Caco-2 (cell line): Measurements from ENCODE around the gene RANBP3. TPM values are rescaled to one million over a fixed set of nuclear protein-coding genes. Genes with fewer than 3 reads are reported as not detected.

ENCODE experiments used
- BruUV-seq: library from RNA; stranded (reverse); fragments of 400-500 nt; replicated peaks from 2 replicates; lab custom pipeline; 2021; lab: Mats Ljungman, UMichigan
- CTCF ChIA-PET: fragments of 300-600 bp; sonication (Branson Sonifier 250); formaldehyde crosslinking; loops from one replicate; lab custom pipeline; 2022; ENCODE audit warnings: antibody characterized with exemption; lab: Charles Lee
- POLR2A ChIA-PET: fragments of 300-600 bp; sonication (Branson Sonifier 250); formaldehyde crosslinking; loops from one replicate; lab custom pipeline; 2022; ENCODE audit warnings: antibody characterized with exemption; lab: Charles Lee
- DNase-seq, 2 experiments: peaks; one replicate each; pipeline versions ENCODE4 v3.0.0 to v3.0.0-alpha.2; 2020 to 2022
- H3K27me3 ChIP-seq: replicated peaks from 2 replicates; pipeline ENCODE4 v1.6.0; 2011; ENCODE audit warnings: low read length; ENCODE audit not compliant: control insufficient read depth, insufficient read depth
- H3K36me3 ChIP-seq: 2 replicates; pipeline ENCODE4 v1.5.1; 2011; ENCODE audit warnings: low read length; ENCODE audit not compliant: control insufficient read depth, insufficient read depth
- H3K4me1 ChIP-seq: fragments of 250-450 bp; sonication (Bioruptor Pico); 2 replicates; pipeline ENCODE4 v1.5.1; 2020; ENCODE audit warnings: mild to moderate bottlenecking
- H3K4me3 ChIP-seq: 2 replicates; pipeline ENCODE4 v1.5.1; 2011; ENCODE audit warnings: low read depth, mild to moderate bottlenecking, control low read depth, low read length
- H3K9me3 ChIP-seq: fragments of 250-450 bp; sonication (Bioruptor Pico); 2 replicates; pipeline ENCODE4 v1.5.1; 2020; ENCODE audit warnings: mild to moderate bottlenecking, moderate library complexity
- H3K27ac Mint-ChIP-seq: one replicate; pipeline ENCODE4 v1.8.0; 2022; ENCODE audit warnings: mixed read lengths; ENCODE audit not compliant: unreplicated experiment
- H3K27me3 Mint-ChIP-seq: one replicate; pipeline ENCODE4 v1.8.0; 2022; ENCODE audit warnings: mixed read lengths; ENCODE audit not compliant: insufficient read depth, unreplicated experiment
- H3K36me3 Mint-ChIP-seq: one replicate; pipeline ENCODE4 v1.8.0; 2022; ENCODE audit warnings: mild to moderate bottlenecking, mixed read lengths; ENCODE audit not compliant: insufficient read depth, unreplicated experiment
- H3K4me1 Mint-ChIP-seq: one replicate; pipeline ENCODE4 v1.8.0; 2022; ENCODE audit warnings: low read depth, mixed read lengths; ENCODE audit not compliant: unreplicated experiment
- H3K4me3 Mint-ChIP-seq: one replicate; pipeline ENCODE4 v1.8.0; 2022; ENCODE audit warnings: mild to moderate bottlenecking, moderate library complexity, mixed read lengths; ENCODE audit not compliant: unreplicated experiment
- H3K9me3 Mint-ChIP-seq: one replicate; pipeline ENCODE4 v1.8.0; 2022; ENCODE audit warnings: mixed read lengths; ENCODE audit not compliant: unreplicated experiment
- CTCF ChIP-seq, 2 experiments: fragments of 200-600 bp in 1 of 2; IDR thresholded peaks; 1 replicate in 1 of 2; 2 replicates in 1 of 2; pipeline versions ENCODE4 v1.5.1 to v1.8.0; 2011 to 2022; ENCODE audit warnings: antibody characterized with exemption in 1 of 2, control low read depth in 1 of 2, inconsistent platforms in 1 of 2, low read depth in 1 of 2, low read length in 1 of 2, mild to moderate bottlenecking in 1 of 2, moderate library complexity in 1 of 2; ENCODE audit not compliant: insufficient read depth in 1 of 2, severe bottlenecking in 1 of 2, unreplicated experiment in 1 of 2
- intact Hi-C: fragments of 100-400 bp; cut with micrococcal nuclease; formaldehyde crosslinking; loops from one replicate; pipeline ENCODE4 v1.10.0; 2022; ENCODE audit not compliant: unreplicated experiment
- total RNA-seq: library from RNA; stranded (reverse); gene quantifications from 2 replicates; pipeline ENCODE4 v1.2.3, GENCODE V29; 2022

RANBP3 gene
- total RNA-seq, 1 experiment from 2014 or later: 90.4 TPM

DNA sequence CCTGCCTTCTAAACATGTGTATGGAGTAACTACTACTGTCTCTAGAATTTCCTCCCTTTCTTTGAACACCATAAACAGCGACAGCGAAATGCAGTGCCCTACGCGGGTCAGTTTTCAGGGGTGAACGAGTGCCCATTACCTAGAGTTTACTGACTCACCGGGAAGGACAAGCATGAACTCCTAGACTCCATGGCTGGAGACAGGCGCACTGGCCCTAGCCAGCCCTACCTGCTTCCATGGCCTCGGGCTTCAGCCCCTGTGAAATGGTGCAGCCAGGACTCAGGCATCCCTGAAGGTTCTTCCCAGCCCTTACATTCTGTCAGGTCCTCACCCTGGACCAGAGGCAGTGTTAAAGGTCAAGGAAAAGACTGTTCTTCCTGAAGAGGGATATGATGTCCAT is 8.5 kb downstream of the RANBP3 start:
- ChIA-PET CTCF (no interaction called here), POLR2A (no interaction called here)
- no peaks in the 10 kb centered on the region for H3K27me3 ChIP-seq
- BruUV-seq: no TSS peak
- Mint-ChIP-seq H3K27ac (no peak overlapping the region), H3K36me3 (peaks cover 19% of the 10 kb centered on the region), H3K9me3 (no peaks in the 10 kb centered on the region), H3K27me3 (no peaks in the 10 kb centered on the region), H3K4me1 (peaks cover 21% of the 10 kb centered on the region), H3K4me3 (no peak overlapping the region)
- no peaks in the 10 kb centered on the region; the same call in none of the 2 replicates for H3K36me3 ChIP-seq
- H3K9me3 ChIP-seq: no peaks in the 10 kb centered on the region
- no peak for TF ChIP-seq CTCF (IDR thresholded peaks at IDR 0.05; ENCODE audit: insufficient read depth in 1 of 2, low read depth in 1 of 2, low read length in 1 of 2, severe bottlenecking in 1 of 2, unreplicated experiment in 1 of 2)
- intact Hi-C loops: no loop called here
- no peak for DNase-seq
- no peak overlapping the region for H3K4me3 ChIP-seq
- peaks cover 9% of the 10 kb centered on the region for H3K4me1 ChIP-seq

- Mint-ChIP-seq H3K27ac (peak overlapping the region; percentile 53), H3K27me3 (no peaks in the 10 kb centered on the region), H3K9me3 (no peaks in the 10 kb centered on the region), H3K4me1 (peaks cover 18% of the 10 kb centered on the region), H3K4me3 (no peak overlapping the region), H3K36me3 (peaks cover 19% of the 10 kb centered on the region)
- ChIA-PET POLR2A (no interaction called here), CTCF (interaction anchor here (0.7 to 1.7 kb wide), 9 partner anchors 9 to 552 kb away, joined by 3 to 12 read pairs (median 5); partner anchors contain the start of genes NDUFA11, RANBP3 and VMAC)
- H3K36me3 ChIP-seq: no peaks in the 10 kb centered on the region; the same call in none of the 2 replicates
- no peak for DNase-seq
- intact Hi-C loops: no loop called here
- no peaks in the 10 kb centered on the region for H3K9me3 ChIP-seq
- no peak overlapping the region for H3K4me3 ChIP-seq
- H3K27me3 ChIP-seq: no peaks in the 10 kb centered on the region
- H3K4me1 ChIP-seq: peaks cover 7% of the 10 kb centered on the region; the same call in 1 of the 2 replicates
- no peak for TF ChIP-seq CTCF (IDR thresholded peaks at IDR 0.05; ENCODE audit: insufficient read depth in 1 of 2, low read depth in 1 of 2, low read length in 1 of 2, severe bottlenecking in 1 of 2, unreplicated experiment in 1 of 2)
- BruUV-seq: no TSS peak
Measured at GRCh38 chr19:5968431-5969373, 9.2 kb downstream of the RANBP3 start.

DNA sequence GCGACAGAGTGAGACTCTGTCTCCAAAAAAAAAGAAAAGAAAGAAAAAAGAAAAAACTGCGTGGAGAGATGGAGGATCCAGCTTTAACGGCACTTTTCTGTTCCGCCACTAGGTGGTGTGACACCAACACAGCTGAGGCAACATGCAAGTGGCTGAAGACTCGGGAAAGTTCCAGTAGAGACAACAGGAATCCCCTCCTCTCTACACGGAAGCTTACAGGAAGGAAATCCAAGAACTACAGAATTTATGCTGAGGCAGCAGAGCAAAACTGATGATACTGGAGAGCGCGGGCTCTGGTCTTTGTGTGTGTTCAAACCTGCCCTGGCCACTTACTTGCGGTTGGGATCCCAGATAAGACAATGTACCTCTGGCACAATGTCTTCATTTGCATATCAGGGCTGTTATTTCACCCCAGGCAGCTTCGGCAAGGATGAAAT is 9.9 kb downstream of the RANBP3 start:
- peak; percentile 68 to 91 for TF ChIP-seq CTCF (IDR thresholded peaks at IDR 0.05; ENCODE audit: insufficient read depth in 1 of 2, low read depth in 1 of 2, low read length in 1 of 2, severe bottlenecking in 1 of 2, unreplicated experiment in 1 of 2)
- Mint-ChIP-seq H3K27ac (peak overlapping the region; percentile 16), H3K27me3 (no peaks in the 10 kb centered on the region), H3K4me1 (peaks cover 19% of the 10 kb centered on the region), H3K9me3 (no peaks in the 10 kb centered on the region), H3K36me3 (peaks cover 19% of the 10 kb centered on the region), H3K4me3 (no peak overlapping the region)
- Histone ChIP-seq H3K9me3 (no peaks in the 10 kb centered on the region), H3K4me3 (no peak overlapping the region), H3K4me1 (peaks cover 10% of the 10 kb centered on the region), H3K36me3 (no peaks in the 10 kb centered on the region; the same call in 1 of the 2 replicates), H3K27me3 (no peaks in the 10 kb centered on the region)
- intact Hi-C loops: no loop called here
- CTCF ChIA-PET: interaction anchor here (0.5 to 1.7 kb wide), 11 partner anchors 10 to 553 kb away, joined by 3 to 12 read pairs (median 6); partner anchors contain the start of genes NDUFA11, RANBP3 and VMAC
- peak; percentile 68 to 69 for DNase-seq
- POLR2A ChIA-PET: no interaction called here
- no TSS peak for BruUV-seq
